ENCODE results near the gene MFAP1. TPM values are rescaled to one million over a fixed set of nuclear protein-coding genes. Genes with fewer than 3 reads are reported as not detected.
"Not testable (repeated sequence)": the region's sequence is repeated elsewhere in the genome, so short reads cannot be mapped to it uniquely, and the experiment has no call there.

MFAP1 gene
- total and polyA plus RNA-seq, 2 experiments from 2014 or later, result 24.5 to 34.9 TPM

DNA sequence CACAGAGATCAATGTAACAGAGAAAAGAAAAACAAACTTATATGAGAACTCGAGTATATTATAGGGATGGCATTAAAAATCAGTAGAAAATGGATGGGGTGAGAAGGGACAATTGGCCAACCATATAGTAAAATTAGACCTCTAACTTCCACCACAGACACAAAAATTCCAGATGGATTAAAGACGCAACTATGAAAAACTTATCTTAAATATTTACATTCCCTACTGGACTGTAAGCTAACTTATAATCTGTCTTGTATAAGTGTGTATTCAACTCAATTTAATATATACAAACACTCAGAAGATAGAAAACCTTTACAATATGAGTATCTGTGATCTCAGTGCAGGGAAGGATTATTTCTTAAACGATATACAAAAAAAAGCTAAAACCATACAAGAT lies 3.0 kb downstream of the MFAP1 start (continued):
- TF ChIP-seq, protein P1, sequence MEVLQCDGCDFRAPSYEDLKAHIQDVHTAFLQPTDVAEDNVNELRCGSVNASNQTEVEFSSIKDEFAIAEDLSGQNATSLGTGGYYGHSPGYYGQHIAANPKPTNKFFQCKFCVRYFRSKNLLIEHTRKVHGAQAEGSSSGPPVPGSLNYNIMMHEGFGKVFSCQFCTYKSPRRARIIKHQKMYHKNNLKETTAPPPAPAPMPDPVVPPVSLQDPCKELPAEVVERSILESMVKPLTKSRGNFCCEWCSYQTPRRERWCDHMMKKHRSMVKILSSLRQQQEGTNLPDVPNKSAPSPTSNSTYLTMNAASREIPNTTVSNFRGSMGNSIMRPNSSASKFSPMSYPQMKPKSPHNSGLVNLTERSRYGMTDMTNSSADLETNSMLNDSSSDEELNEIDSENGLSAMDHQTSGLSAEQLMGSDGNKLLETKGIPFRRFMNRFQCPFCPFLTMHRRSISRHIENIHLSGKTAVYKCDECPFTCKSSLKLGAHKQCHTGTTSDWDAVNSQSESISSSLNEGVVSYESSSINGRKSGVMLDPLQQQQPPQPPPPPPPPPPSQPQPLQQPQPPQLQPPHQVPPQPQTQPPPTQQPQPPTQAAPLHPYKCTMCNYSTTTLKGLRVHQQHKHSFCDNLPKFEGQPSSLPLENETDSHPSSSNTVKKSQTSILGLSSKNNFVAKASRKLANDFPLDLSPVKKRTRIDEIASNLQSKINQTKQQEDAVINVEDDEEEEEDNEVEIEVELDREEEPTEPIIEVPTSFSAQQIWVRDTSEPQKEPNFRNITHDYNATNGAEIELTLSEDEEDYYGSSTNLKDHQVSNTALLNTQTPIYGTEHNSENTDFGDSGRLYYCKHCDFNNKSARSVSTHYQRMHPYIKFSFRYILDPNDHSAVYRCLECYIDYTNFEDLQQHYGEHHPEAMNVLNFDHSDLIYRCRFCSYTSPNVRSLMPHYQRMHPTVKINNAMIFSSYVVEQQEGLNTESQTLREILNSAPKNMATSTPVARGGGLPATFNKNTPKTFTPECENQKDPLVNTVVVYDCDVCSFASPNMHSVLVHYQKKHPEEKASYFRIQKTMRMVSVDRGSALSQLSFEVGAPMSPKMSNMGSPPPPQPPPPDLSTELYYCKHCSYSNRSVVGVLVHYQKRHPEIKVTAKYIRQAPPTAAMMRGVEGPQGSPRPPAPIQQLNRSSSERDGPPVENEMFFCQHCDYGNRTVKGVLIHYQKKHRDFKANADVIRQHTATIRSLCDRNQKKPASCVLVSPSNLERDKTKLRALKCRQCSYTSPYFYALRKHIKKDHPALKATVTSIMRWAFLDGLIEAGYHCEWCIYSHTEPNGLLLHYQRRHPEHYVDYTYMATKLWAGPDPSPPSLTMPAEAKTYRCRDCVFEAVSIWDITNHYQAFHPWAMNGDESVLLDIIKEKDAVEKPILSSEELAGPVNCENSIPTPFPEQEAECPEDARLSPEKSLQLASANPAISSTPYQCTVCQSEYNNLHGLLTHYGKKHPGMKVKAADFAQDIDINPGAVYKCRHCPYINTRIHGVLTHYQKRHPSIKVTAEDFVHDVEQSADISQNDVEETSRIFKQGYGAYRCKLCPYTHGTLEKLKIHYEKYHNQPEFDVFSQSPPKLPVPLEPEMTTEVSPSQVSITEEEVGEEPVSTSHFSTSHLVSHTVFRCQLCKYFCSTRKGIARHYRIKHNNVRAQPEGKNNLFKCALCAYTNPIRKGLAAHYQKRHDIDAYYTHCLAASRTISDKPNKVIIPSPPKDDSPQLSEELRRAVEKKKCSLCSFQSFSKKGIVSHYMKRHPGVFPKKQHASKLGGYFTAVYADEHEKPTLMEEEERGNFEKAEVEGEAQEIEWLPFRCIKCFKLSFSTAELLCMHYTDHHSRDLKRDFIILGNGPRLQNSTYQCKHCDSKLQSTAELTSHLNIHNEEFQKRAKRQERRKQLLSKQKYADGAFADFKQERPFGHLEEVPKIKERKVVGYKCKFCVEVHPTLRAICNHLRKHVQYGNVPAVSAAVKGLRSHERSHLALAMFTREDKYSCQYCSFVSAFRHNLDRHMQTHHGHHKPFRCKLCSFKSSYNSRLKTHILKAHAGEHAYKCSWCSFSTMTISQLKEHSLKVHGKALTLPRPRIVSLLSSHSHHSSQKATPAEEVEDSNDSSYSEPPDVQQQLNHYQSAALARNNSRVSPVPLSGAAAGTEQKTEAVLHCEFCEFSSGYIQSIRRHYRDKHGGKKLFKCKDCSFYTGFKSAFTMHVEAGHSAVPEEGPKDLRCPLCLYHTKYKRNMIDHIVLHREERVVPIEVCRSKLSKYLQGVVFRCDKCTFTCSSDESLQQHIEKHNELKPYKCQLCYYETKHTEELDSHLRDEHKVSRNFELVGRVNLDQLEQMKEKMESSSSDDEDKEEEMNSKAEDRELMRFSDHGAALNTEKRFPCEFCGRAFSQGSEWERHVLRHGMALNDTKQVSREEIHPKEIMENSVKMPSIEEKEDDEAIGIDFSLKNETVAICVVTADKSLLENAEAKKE (CRISPR knock-in tag; IDR thresholded peaks at IDR 0.05), result no peak
- no peak for TF ChIP-seq STAT1 (IDR thresholded peaks at IDR 0.05; ENCODE audit: unreplicated experiment)
- TF ChIP-seq, protein P2, sequence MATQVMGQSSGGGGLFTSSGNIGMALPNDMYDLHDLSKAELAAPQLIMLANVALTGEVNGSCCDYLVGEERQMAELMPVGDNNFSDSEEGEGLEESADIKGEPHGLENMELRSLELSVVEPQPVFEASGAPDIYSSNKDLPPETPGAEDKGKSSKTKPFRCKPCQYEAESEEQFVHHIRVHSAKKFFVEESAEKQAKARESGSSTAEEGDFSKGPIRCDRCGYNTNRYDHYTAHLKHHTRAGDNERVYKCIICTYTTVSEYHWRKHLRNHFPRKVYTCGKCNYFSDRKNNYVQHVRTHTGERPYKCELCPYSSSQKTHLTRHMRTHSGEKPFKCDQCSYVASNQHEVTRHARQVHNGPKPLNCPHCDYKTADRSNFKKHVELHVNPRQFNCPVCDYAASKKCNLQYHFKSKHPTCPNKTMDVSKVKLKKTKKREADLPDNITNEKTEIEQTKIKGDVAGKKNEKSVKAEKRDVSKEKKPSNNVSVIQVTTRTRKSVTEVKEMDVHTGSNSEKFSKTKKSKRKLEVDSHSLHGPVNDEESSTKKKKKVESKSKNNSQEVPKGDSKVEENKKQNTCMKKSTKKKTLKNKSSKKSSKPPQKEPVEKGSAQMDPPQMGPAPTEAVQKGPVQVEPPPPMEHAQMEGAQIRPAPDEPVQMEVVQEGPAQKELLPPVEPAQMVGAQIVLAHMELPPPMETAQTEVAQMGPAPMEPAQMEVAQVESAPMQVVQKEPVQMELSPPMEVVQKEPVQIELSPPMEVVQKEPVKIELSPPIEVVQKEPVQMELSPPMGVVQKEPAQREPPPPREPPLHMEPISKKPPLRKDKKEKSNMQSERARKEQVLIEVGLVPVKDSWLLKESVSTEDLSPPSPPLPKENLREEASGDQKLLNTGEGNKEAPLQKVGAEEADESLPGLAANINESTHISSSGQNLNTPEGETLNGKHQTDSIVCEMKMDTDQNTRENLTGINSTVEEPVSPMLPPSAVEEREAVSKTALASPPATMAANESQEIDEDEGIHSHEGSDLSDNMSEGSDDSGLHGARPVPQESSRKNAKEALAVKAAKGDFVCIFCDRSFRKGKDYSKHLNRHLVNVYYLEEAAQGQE (IDR thresholded peaks at IDR 0.05; ENCODE audit: unreplicated experiment), result no peak
- no peak for TF ChIP-seq ZNF331 (CRISPR knock-in tag; IDR thresholded peaks at IDR 0.05; ENCODE audit: low read depth)
- no peak for TF ChIP-seq NANOG (IDR thresholded peaks at IDR 0.05; ENCODE audit: borderline replicate concordance)
- TF ChIP-seq ZNF114 (CRISPR knock-in tag; IDR thresholded peaks at IDR 0.05), result no peak

DNA sequence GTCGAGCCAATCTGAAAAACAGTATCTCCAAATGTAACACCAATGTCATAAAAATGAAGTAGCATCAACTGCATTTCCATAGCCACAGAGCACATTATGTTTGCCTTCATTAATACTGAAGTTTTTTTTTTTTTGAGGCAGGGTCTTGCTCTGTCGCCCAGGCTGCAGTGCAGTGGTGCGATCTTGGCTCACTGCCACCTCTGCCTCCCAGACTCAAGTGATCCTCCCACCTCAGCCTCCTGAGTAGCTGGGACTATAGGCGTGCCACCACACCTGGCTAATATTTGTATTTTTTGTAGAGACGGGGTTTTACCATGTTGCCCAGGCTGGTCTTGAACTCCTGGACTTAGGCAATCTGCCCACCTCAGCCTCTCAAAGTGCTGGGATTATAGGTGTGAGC lies 9.4 kb downstream of the MFAP1 start:
- H2AFZ ChIP-seq; H3K27me3 Mint-ChIP-seq (ENCODE audit: insufficient read depth, low read depth, poor library complexity); H3F3A ChIP-seq (replicated peaks; ENCODE audit: low read depth); H3K27me3 ChIP-seq (ENCODE audit: insufficient read depth); H3K4me3 ChIP-seq; ATAC-seq; H3K4me3 Mint-ChIP-seq; H3K9me3 Mint-ChIP-seq; H3K4me1 ChIP-seq (ENCODE audit: insufficient read depth); DNase-seq (ENCODE audit: low spot score); H3K27ac ChIP-seq (ENCODE audit: low read depth); H3K27ac Mint-ChIP-seq; H4K20me1 ChIP-seq (replicated peaks; ENCODE audit: insufficient read depth); H3K4me1 Mint-ChIP-seq; H3K4me2 ChIP-seq; H3K9me2 ChIP-seq (ENCODE audit: insufficient read depth): not testable (repeated sequence)
- peaks cover 52% of the 10 kb centered on the region for H3K36me3 ChIP-seq (ENCODE audit: insufficient read depth)
- peaks cover 67% of the 10 kb centered on the region for H3K36me3 Mint-ChIP-seq (ENCODE audit: low read depth)
- H3K79me2 ChIP-seq (replicated peaks; ENCODE audit: insufficient read depth), result peaks cover 22% of the 10 kb centered on the region
